ENCODE results near the gene DEPP1.

DEPP1 gene

GRCh38 chr10:44988957-44989585 lies 10.5 kb upstream of the DEPP1 start:
- no peaks in the 10 kb centered on the region for H3K9me3 ChIP-seq (ENCODE audit: insufficient read depth, low read depth, low read length)
- no peaks in the 10 kb centered on the region for H3K79me2 ChIP-seq (ENCODE audit: insufficient read depth, low read length)
- TF ChIP-seq EZH2phosphoT487 (IDR thresholded peaks at IDR 0.05; ENCODE audit: borderline replicate concordance) (no peak), CTCF (conservative IDR thresholded peaks at IDR 0.05; ENCODE audit: low read length) (no peak)
- no peaks in the 10 kb centered on the region for H3K36me3 ChIP-seq (ENCODE audit: insufficient read depth, low read length)
- H3F3A ChIP-seq (ENCODE audit: low read depth): no peaks in the 10 kb centered on the region
- H3K27me3 ChIP-seq (ENCODE audit: insufficient read depth, low read length, poor library complexity, severe bottlenecking): no peaks in the 10 kb centered on the region
- no peaks in the 10 kb centered on the region for H4K20me1 ChIP-seq (ENCODE audit: insufficient read depth, low read length, poor library complexity, severe bottlenecking)
- H3K4me1 ChIP-seq (ENCODE audit: insufficient read depth, low read length, poor library complexity, severe bottlenecking): peaks cover 13% of the 10 kb centered on the region
- H3K9me2 ChIP-seq (replicated peaks; ENCODE audit: low read depth, low read length): no peaks in the 10 kb centered on the region
- H2AFZ ChIP-seq (ENCODE audit: low read length): no peak overlapping the region
- H3K4me2 ChIP-seq (ENCODE audit: low read depth, low read length, poor library complexity, severe bottlenecking): no peak overlapping the region
- no peak overlapping the region for H3K4me3 ChIP-seq (ENCODE audit: low read length, poor library complexity, severe bottlenecking)
- no peak overlapping the region for H3K9ac ChIP-seq (ENCODE audit: low read depth, low read length, poor library complexity, severe bottlenecking)

GRCh38 chr10:44986670-44987069 lies 8.1 kb upstream of the DEPP1 start:
- no peak overlapping the region for H3K9ac ChIP-seq (ENCODE audit: low read depth, low read length, poor library complexity, severe bottlenecking)
- H3K9me3 ChIP-seq (ENCODE audit: insufficient read depth, low read depth, low read length): no peaks in the 10 kb centered on the region
- no peaks in the 10 kb centered on the region for H3F3A ChIP-seq (ENCODE audit: low read depth)
- no peak overlapping the region for H3K4me3 ChIP-seq (ENCODE audit: low read length, poor library complexity, severe bottlenecking)
- H2AFZ ChIP-seq (ENCODE audit: low read length): no peak overlapping the region
- H3K27me3 ChIP-seq (ENCODE audit: insufficient read depth, low read length, poor library complexity, severe bottlenecking): no peaks in the 10 kb centered on the region
- H3K36me3 ChIP-seq (ENCODE audit: insufficient read depth, low read length): no peaks in the 10 kb centered on the region
- H3K4me2 ChIP-seq (ENCODE audit: low read depth, low read length, poor library complexity, severe bottlenecking): no peak overlapping the region
- H3K9me2 ChIP-seq (replicated peaks; ENCODE audit: low read depth, low read length): no peaks in the 10 kb centered on the region
- no peaks in the 10 kb centered on the region for H4K20me1 ChIP-seq (ENCODE audit: insufficient read depth, low read length, poor library complexity, severe bottlenecking)
- peaks cover 9% of the 10 kb centered on the region for H3K4me1 ChIP-seq (ENCODE audit: insufficient read depth, low read length, poor library complexity, severe bottlenecking)
- no peaks in the 10 kb centered on the region for H3K79me2 ChIP-seq (ENCODE audit: insufficient read depth, low read length)
- TF ChIP-seq EZH2phosphoT487 (IDR thresholded peaks at IDR 0.05; ENCODE audit: borderline replicate concordance) (no peak), CTCF (conservative IDR thresholded peaks at IDR 0.05; ENCODE audit: low read length) (no peak)

GRCh38 chr10:44986179-44986578 lies 7.6 kb upstream of the DEPP1 start:
- TF ChIP-seq EZH2phosphoT487 (IDR thresholded peaks at IDR 0.05; ENCODE audit: borderline replicate concordance): no peak
- TF ChIP-seq CTCF (conservative IDR thresholded peaks at IDR 0.05; ENCODE audit: low read length): no peak
- Histone ChIP-seq H3K9ac (ENCODE audit: low read depth, low read length, poor library complexity, severe bottlenecking) (no peak overlapping the region), H3F3A (ENCODE audit: low read depth) (no peaks in the 10 kb centered on the region), H3K9me3 (ENCODE audit: insufficient read depth, low read depth, low read length) (no peaks in the 10 kb centered on the region), H2AFZ (ENCODE audit: low read length) (no peak overlapping the region), H3K27me3 (ENCODE audit: insufficient read depth, low read length, poor library complexity, severe bottlenecking) (no peaks in the 10 kb centered on the region), H4K20me1 (ENCODE audit: insufficient read depth, low read length, poor library complexity, severe bottlenecking) (no peaks in the 10 kb centered on the region), H3K4me1 (ENCODE audit: insufficient read depth, low read length, poor library complexity, severe bottlenecking) (peaks cover 14% of the 10 kb centered on the region), H3K36me3 (ENCODE audit: insufficient read depth, low read length) (no peaks in the 10 kb centered on the region), H3K4me3 (ENCODE audit: low read length, poor library complexity, severe bottlenecking) (no peak overlapping the region), H3K79me2 (ENCODE audit: insufficient read depth, low read length) (no peaks in the 10 kb centered on the region), H3K9me2 (replicated peaks; ENCODE audit: low read depth, low read length) (no peaks in the 10 kb centered on the region), H3K4me2 (ENCODE audit: low read depth, low read length, poor library complexity, severe bottlenecking) (no peak overlapping the region)
